PC-3 (cell line): ENCODE results near the gene CACNA1A. TPM values are rescaled to one million over a fixed set of nuclear protein-coding genes. Genes with fewer than 3 reads are reported as not detected.
"Not testable (repeated sequence)": the region's sequence is repeated elsewhere in the genome, so short reads cannot be mapped to it uniquely, and the experiment has no call there.

Experiments used
- ATAC-seq: fragments of 200-7000 bp; cut with Tn5 transposase; 2 replicates; pipeline ENCODE4 v1.9.1; 2020; ENCODE audit warnings: mild to moderate bottlenecking, moderate library complexity
- BruUV-seq: library from RNA; stranded (reverse); fragments of 400-500 nt; replicated peaks from 2 replicates; lab custom pipeline; 2021; lab: Mats Ljungman, UMichigan
- CTCF ChIA-PET: fragments of 300-600 bp; sonication (Branson Sonifier 250); formaldehyde crosslinking; loops from one replicate; lab custom pipeline; 2022; ENCODE audit warnings: antibody characterized with exemption; lab: Charles Lee
- POLR2A ChIA-PET: fragments of 300-600 bp; sonication (Branson Sonifier 250); formaldehyde crosslinking; loops from one replicate; lab custom pipeline; 2022; ENCODE audit warnings: antibody characterized with exemption; ENCODE audit not compliant: unreplicated experiment; lab: Charles Lee
- DNase-seq: peaks from one replicate; pipeline ENCODE4 v3.0.0-alpha.2; 2015
- H2AFZ ChIP-seq: fragments of 300-600 bp; sonication (generic); 2 replicates; pipeline ENCODE4 v1.6.0; 2016; ENCODE audit warnings: antibody characterized with exemption, low read length
- H3F3A ChIP-seq: fragments of 300-600 bp; sonication (generic); one replicate; pipeline ENCODE4 v1.6.0; 2017; ENCODE audit warnings: antibody characterized with exemption, low read length, control low read depth, mild to moderate bottlenecking; ENCODE audit not compliant: unreplicated experiment
- H3K27ac ChIP-seq: fragments of 300-600 bp; sonication (generic); 2 replicates; pipeline ENCODE4 v1.5.1; 2016; ENCODE audit warnings: mild to moderate bottlenecking, low read length
- H3K27me3 ChIP-seq: fragments of 300-600 bp; sonication (generic); 2 replicates; pipeline ENCODE4 v1.6.1; 2016; ENCODE audit warnings: low read length, mixed read lengths
- H3K36me3 ChIP-seq: fragments of 300-600 bp; sonication (generic); 2 replicates; pipeline ENCODE4 v1.6.1; 2016; ENCODE audit warnings: low read depth, mixed run types, low read length, mixed read lengths
- H3K4me1 ChIP-seq: fragments of 300-600 bp; sonication (generic); 2 replicates; pipeline ENCODE4 v1.5.1; 2016; ENCODE audit warnings: low read length; ENCODE audit not compliant: insufficient read depth
- H3K4me2 ChIP-seq: fragments of 300-600 bp; sonication (generic); 2 replicates; pipeline ENCODE4 v1.6.0; 2016; ENCODE audit warnings: low read length
- H3K4me3 ChIP-seq: fragments of 300-600 bp; sonication (generic); 2 replicates; pipeline ENCODE4 v1.5.1; 2016; ENCODE audit warnings: mild to moderate bottlenecking, low read length, mixed read lengths
- H3K79me2 ChIP-seq: fragments of 300-600 bp; sonication (generic); 2 replicates; pipeline ENCODE4 v1.6.1; 2017; ENCODE audit warnings: low read length, mixed read lengths
- H3K9ac ChIP-seq: fragments of 300-600 bp; sonication (generic); 2 replicates; pipeline ENCODE4 v1.6.0; 2016; ENCODE audit warnings: mild to moderate bottlenecking, low read length
- H3K9me2 ChIP-seq: fragments of 300-600 bp; sonication (generic); replicated peaks from 2 replicates; pipeline ENCODE4 v1.6.1; 2016; ENCODE audit warnings: mixed run types, low read length, mixed read lengths
- H3K9me3 ChIP-seq: fragments of 300-600 bp; sonication (generic); 2 replicates; pipeline ENCODE4 v1.6.1; 2016; ENCODE audit warnings: low read length, mixed read lengths
- H4K20me1 ChIP-seq: fragments of 300-600 bp; sonication (generic); 2 replicates; pipeline ENCODE4 v1.6.1; 2016; ENCODE audit warnings: low read length, mixed read lengths
- CTCF ChIP-seq: fragments of 300-600 bp; sonication (generic); conservative IDR thresholded peaks from 2 replicates; pipeline ENCODE4 v1.5.1; 2017; ENCODE audit warnings: antibody characterized with exemption, low read depth, mild to moderate bottlenecking, low read length
- EZH2 ChIP-seq: fragments of 300-600 bp; sonication (generic); IDR thresholded peaks from one replicate; pipeline ENCODE4 v1.6.1; 2017; ENCODE audit warnings: antibody characterized with exemption, mild to moderate bottlenecking, low read length; ENCODE audit not compliant: unreplicated experiment
- EZH2phosphoT487 ChIP-seq: fragments of 300-600 bp; sonication (generic); IDR thresholded peaks from 2 replicates; pipeline ENCODE4 v1.6.1; 2018; ENCODE audit warnings: mild to moderate bottlenecking, antibody characterized with exemption, low read length, borderline replicate concordance
- intact Hi-C: fragments of 100-400 bp; cut with micrococcal nuclease; formaldehyde crosslinking; loops from 2 replicates; pipeline ENCODE4 v1.9.0; 2023
- total RNA-seq: library from RNA; depleted of rRNA; stranded (reverse); fragments of >200 nt; gene quantifications from 2 replicates; pipeline ENCODE4 v1.2.3, GENCODE V29; 2014

The CACNA1A gene
- total RNA-seq, 1 experiment from 2014 or later = 0.62 TPM

- Histone ChIP-seq H3K4me2 (no peak overlapping the region), H3F3A (no peaks in the 10 kb centered on the region), H3K27ac (no peak overlapping the region), H3K36me3 (no peaks in the 10 kb centered on the region), H3K79me2 (no peaks in the 10 kb centered on the region), H2AFZ (no peak overlapping the region), H3K27me3 (no peaks in the 10 kb centered on the region), H3K9ac (no peak overlapping the region), H4K20me1 (no peaks in the 10 kb centered on the region), H3K9me2 (no peaks in the 10 kb centered on the region), H3K4me1 (no peaks in the 10 kb centered on the region), H3K4me3 (no peak overlapping the region), H3K9me3 (no peaks in the 10 kb centered on the region)
- ATAC-seq (no peak), DNase-seq (no peak)
- POLR2A ChIA-PET = no interaction called here
- no TSS peak for BruUV-seq
- intact Hi-C loops = no loop called here
- no peak for TF ChIP-seq EZH2phosphoT487
- TF ChIP-seq CTCF = no peak
- TF ChIP-seq EZH2 = no peak
- CTCF ChIA-PET = interaction anchor here (0.6 to 0.7 kb wide), 2 partner anchors 73 to 233 kb away, joined by 6 to 7 read pairs; no protein-coding TSS in a partner anchor
These were observed 316.7 kb downstream of the CACNA1A start for GRCh38 chr19:13189600-13189999.

GRCh38 chr19:13187419-13187818 lies 318.9 kb downstream of the CACNA1A start:
- Histone ChIP-seq H4K20me1 (no peaks in the 10 kb centered on the region), H3K4me3 (no peak overlapping the region), H3K4me1 (no peaks in the 10 kb centered on the region), H3K9ac (no peak overlapping the region), H3K79me2 (no peaks in the 10 kb centered on the region), H3K4me2 (no peak overlapping the region), H3K36me3 (no peaks in the 10 kb centered on the region), H3K9me2 (no peaks in the 10 kb centered on the region), H3K27me3 (no peaks in the 10 kb centered on the region), H2AFZ (no peak overlapping the region), H3K9me3 (no peaks in the 10 kb centered on the region), H3F3A (no peaks in the 10 kb centered on the region), H3K27ac (no peak overlapping the region)
- intact Hi-C loops = no loop called here
- no TSS peak for BruUV-seq
- DNase-seq (no peak), ATAC-seq (no peak)
- POLR2A ChIA-PET = interaction anchor here (0.6 kb wide), 1 partner anchor 12 kb away, joined by 3 read pairs; no protein-coding TSS in a partner anchor
- TF ChIP-seq CTCF (no peak), EZH2 (no peak), EZH2phosphoT487 (no peak)
- CTCF ChIA-PET = no interaction called here

DNA sequence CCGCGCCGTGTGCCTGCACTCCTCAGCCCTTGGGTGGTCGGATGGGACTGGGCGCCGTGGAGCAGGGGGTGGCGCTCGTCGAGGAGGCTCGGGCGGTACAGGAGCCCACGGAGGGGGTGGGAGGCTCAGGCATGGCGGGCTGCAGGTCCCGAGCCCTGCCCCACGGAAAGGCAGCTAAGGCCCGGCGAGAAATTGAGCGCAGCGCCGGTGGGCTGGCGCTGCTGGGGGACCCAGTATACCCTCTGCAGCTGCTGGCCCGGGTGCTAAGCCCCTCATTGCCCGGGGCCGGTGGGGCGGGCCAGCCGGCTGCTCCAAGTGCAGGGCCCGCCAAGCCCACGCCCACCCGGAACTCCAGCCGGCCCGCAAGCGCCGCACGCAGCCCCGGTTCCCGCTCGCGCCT lies 319.6 kb downstream of the CACNA1A start:
- H3K27ac ChIP-seq, H3K4me3 ChIP-seq, H3K9me3 ChIP-seq, DNase-seq, H3K9me2 ChIP-seq, H3K27me3 ChIP-seq, H3K4me1 ChIP-seq, intact Hi-C loops, BruUV-seq, CTCF ChIA-PET, H4K20me1 ChIP-seq, H3F3A ChIP-seq, H3K4me2 ChIP-seq, ATAC-seq, H3K79me2 ChIP-seq, H3K9ac ChIP-seq, H2AFZ ChIP-seq, H3K36me3 ChIP-seq: not testable (repeated sequence)
- POLR2A ChIA-PET = interaction anchor here (0.6 kb wide), 1 partner anchor 464 kb away, joined by 3 read pairs; no protein-coding TSS in a partner anchor

DNA sequence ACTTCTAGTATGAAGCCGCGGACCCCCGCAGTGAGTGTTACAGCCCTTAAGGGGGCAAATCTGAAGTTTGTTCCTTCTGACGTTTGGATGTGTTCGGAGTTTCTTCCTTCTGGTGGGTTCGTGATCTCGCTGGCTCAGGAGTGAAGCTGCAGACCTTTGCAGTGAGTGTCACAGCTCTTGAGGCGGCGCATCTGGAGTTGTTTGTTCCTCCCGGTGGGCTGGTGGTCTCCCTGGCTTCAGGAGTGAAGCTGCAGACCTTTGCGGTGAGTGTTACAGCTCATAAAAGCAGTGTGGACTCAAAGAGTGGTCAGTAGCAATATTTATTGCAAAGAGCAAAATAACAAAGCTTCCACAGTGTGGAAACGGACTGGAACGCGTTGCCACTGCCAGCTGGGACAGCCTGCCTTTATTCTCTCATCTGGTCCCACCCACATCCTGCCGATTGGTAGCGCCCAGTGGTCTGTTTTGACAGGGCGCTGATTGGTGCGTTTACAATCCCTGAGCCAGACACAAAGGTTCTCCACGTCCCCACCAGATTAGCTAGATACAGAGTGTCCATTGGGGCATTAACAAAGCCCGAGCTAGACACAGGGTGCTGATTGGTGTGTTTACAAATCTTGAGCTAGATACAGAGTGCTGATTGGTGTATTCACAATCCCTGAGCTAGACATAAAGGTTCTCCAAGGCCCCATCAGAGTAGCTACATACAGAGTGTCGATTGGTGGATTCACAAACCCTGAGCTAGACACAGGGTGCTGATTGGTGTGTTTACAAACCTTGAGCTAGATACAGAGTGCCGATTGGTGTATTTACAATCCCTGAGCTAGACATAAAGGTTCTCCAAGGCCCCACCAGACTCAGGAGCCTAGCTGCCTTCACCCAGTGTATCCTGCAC lies 320.3 kb downstream of the CACNA1A start:
- H3K4me2 ChIP-seq, H3K36me3 ChIP-seq, CTCF ChIA-PET, BruUV-seq, H3K27ac ChIP-seq, H3K9me2 ChIP-seq, H3F3A ChIP-seq, H3K27me3 ChIP-seq, H3K9ac ChIP-seq, H3K79me2 ChIP-seq, ATAC-seq, H3K9me3 ChIP-seq, H3K4me3 ChIP-seq, intact Hi-C loops, DNase-seq, H2AFZ ChIP-seq, H4K20me1 ChIP-seq, H3K4me1 ChIP-seq: not testable (repeated sequence)
- POLR2A ChIA-PET = interaction anchor here (0.6 kb wide), 2 partner anchors 464 to 1004 kb away, joined by 3 read pairs; no protein-coding TSS in a partner anchor

DNA sequence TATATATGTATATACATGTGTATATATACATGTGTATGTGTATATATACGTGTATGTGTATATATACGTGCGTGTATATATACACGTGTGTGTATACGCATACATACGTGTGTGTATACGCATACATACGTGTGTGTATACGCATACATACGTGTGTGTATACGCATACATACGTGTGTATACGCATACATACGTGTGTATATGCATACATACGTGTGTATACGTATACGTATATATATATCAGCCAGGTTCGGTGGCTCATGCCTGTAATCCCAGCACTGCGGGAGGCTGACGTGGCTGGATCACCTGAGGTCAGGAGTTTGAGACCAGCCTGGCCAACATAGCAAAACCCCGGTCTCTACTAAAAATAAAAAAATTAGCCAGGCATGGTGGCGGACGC lies 321.4 kb downstream of the CACNA1A start:
- H3K36me3 ChIP-seq, ATAC-seq, H3K4me2 ChIP-seq, H3K4me1 ChIP-seq, H3K9ac ChIP-seq, H3F3A ChIP-seq, H3K9me3 ChIP-seq, DNase-seq, H2AFZ ChIP-seq, CTCF ChIA-PET, H3K27me3 ChIP-seq, BruUV-seq, H3K9me2 ChIP-seq, H3K79me2 ChIP-seq, POLR2A ChIA-PET, H3K27ac ChIP-seq, intact Hi-C loops, H4K20me1 ChIP-seq, H3K4me3 ChIP-seq: not testable (repeated sequence)
